A673 (cell line): ENCODE data around the gene SLC43A1. TPM values are rescaled to one million over a fixed set of nuclear protein-coding genes. Genes with fewer than 3 reads are reported as not detected.

Source experiments
- BruUV-seq: library from RNA; stranded (reverse); fragments of 400-500 nt; replicated peaks from 2 replicates; lab custom pipeline; 2021; lab: Mats Ljungman, UMichigan
- CTCF ChIA-PET: fragments of 300-600 bp; sonication (Branson Sonifier 250); formaldehyde crosslinking; loops from one replicate; lab custom pipeline; 2022; ENCODE audit warnings: antibody characterized with exemption; lab: Charles Lee
- POLR2A ChIA-PET: fragments of 300-600 bp; sonication (Branson Sonifier 250); formaldehyde crosslinking; loops from one replicate; lab custom pipeline; 2022; ENCODE audit warnings: antibody characterized with exemption; ENCODE audit not compliant: low non-redundant PET; lab: Charles Lee
- DNase-seq: peaks from one replicate; pipeline ENCODE4 v3.0.0-alpha.2; 2015; ENCODE audit warnings: low spot score
- H3K27ac ChIP-seq: fragments of 200-600 bp; sonication (generic); 2 replicates; pipeline ENCODE4 v1.5.1; 2016; ENCODE audit warnings: mixed run types, low read depth, mild to moderate bottlenecking, mixed read lengths, antibody characterized with exemption, low read length; ENCODE audit not compliant: poor library complexity, severe bottlenecking
- H3K27me3 ChIP-seq: fragments of 200-600 bp; sonication (generic); replicated peaks from 2 replicates; pipeline ENCODE4 v1.6.1; 2017; ENCODE audit warnings: mixed run types, low read depth, mild to moderate bottlenecking, mixed read lengths, antibody characterized with exemption, low read length; ENCODE audit not compliant: insufficient read depth, poor library complexity
- H3K36me3 ChIP-seq: fragments of 200-600 bp; sonication (generic); 2 replicates; pipeline ENCODE4 v1.6.1; 2016; ENCODE audit warnings: mixed run types, mild to moderate bottlenecking, mixed read lengths, antibody characterized with exemption, low read length; ENCODE audit not compliant: insufficient read depth, poor library complexity, severe bottlenecking
- H3K4me1 ChIP-seq: fragments of 200-600 bp; sonication (generic); 2 replicates; pipeline ENCODE4 v1.6.1; 2017; ENCODE audit warnings: mixed run types, mild to moderate bottlenecking, mixed read lengths, antibody characterized with exemption, low read length; ENCODE audit not compliant: insufficient read depth, poor library complexity, severe bottlenecking
- H3K4me3 ChIP-seq: fragments of 200-600 bp; sonication (generic); 2 replicates; pipeline ENCODE4 v1.5.1; 2016; ENCODE audit warnings: low read depth, mixed run types, mild to moderate bottlenecking, mixed read lengths, low read length; ENCODE audit not compliant: poor library complexity, severe bottlenecking
- H3K9me3 ChIP-seq: fragments of 200-600 bp; sonication (generic); 2 replicates; pipeline ENCODE4 v1.6.1; 2016; ENCODE audit warnings: mixed run types, low read depth, mild to moderate bottlenecking, mixed read lengths, antibody characterized with exemption, low read length; ENCODE audit not compliant: poor library complexity, severe bottlenecking
- CTCF ChIP-seq: fragments of 300-800, 200-600 bp; sonication (generic); conservative IDR thresholded peaks from 2 replicates; pipeline ENCODE4 v1.5.1; 2017; ENCODE audit warnings: low read depth, mild to moderate bottlenecking, antibody characterized with exemption, low read length, moderate library complexity, mixed read lengths
- EZH2 ChIP-seq: fragments of 200-600 bp; sonication (generic); IDR thresholded peaks from 2 replicates; pipeline ENCODE4 v1.6.1; 2017; ENCODE audit warnings: borderline replicate concordance, low read depth, mild to moderate bottlenecking, mixed read lengths, antibody characterized with exemption, low read length; ENCODE audit not compliant: poor library complexity, severe bottlenecking
- intact Hi-C: fragments of 100-400 bp; cut with micrococcal nuclease; formaldehyde crosslinking; loops from one replicate; pipeline ENCODE4 v1.10.0; 2022; ENCODE audit not compliant: unreplicated experiment
- total RNA-seq: library from RNA; stranded (reverse); gene quantifications from 2 replicates; pipeline ENCODE4 v1.2.3, GENCODE V29; 2021

The SLC43A1 gene
- total RNA-seq, 1 experiment from 2014 or later, result 18.4 TPM

- CTCF ChIA-PET, result no interaction called here
- H3K36me3 ChIP-seq, result no peaks in the 10 kb centered on the region
- DNase-seq, result no peak
- BruUV-seq, result no TSS peak
- POLR2A ChIA-PET, result interaction anchor here (0.5 kb wide), 1 partner anchor 127 kb away, joined by 8 read pairs; no protein-coding TSS in a partner anchor
- H3K27me3 ChIP-seq, result peaks cover 4% of the 10 kb centered on the region
- peaks cover 28% of the 10 kb centered on the region for H3K4me1 ChIP-seq
- intact Hi-C loops, result no loop called here
- no peak overlapping the region for H3K4me3 ChIP-seq
- TF ChIP-seq CTCF, result peak; percentile 20; the same call in 1 of the 2 replicates
- no peak for TF ChIP-seq EZH2
- no peak overlapping the region for H3K27ac ChIP-seq
- H3K9me3 ChIP-seq, result no peaks in the 10 kb centered on the region
Measured at GRCh38 chr11:57476757-57477506, 38.6 kb downstream of the SLC43A1 start.

- BruUV-seq, result no TSS peak
Measured at GRCh38 chr11:57476047-57476756, 39.3 kb downstream of the SLC43A1 start.

GRCh38 chr11:57475671-57476046, 39.8 kb downstream of the SLC43A1 start:
- peaks cover 24% of the 10 kb centered on the region for H3K4me1 ChIP-seq
- H3K9me3 ChIP-seq, result no peaks in the 10 kb centered on the region
- BruUV-seq, result no TSS peak
- H3K4me3 ChIP-seq, result no peak overlapping the region
- intact Hi-C loops, result no loop called here
- ChIA-PET POLR2A (no interaction called here), CTCF (interaction anchor here (1.4 kb wide), 1 partner anchor 17 kb away, joined by 3 read pairs; no protein-coding TSS in a partner anchor)
- peaks cover 4% of the 10 kb centered on the region for H3K27me3 ChIP-seq
- H3K36me3 ChIP-seq, result no peaks in the 10 kb centered on the region
- DNase-seq, result no peak
- no peak for TF ChIP-seq EZH2
- no peak for TF ChIP-seq CTCF
- H3K27ac ChIP-seq, result no peak overlapping the region

More at GRCh38 chr11:57476047-57476756, 39.3 kb downstream of the SLC43A1 start:
- intact Hi-C loops, result no loop called here
- no peak overlapping the region for H3K27ac ChIP-seq
- no peaks in the 10 kb centered on the region for H3K9me3 ChIP-seq
- CTCF ChIA-PET, result no interaction called here
- DNase-seq, result no peak
- H3K4me3 ChIP-seq, result no peak overlapping the region
- POLR2A ChIA-PET, result no interaction called here
- peaks cover 4% of the 10 kb centered on the region for H3K27me3 ChIP-seq
- no peak for TF ChIP-seq EZH2
- no peak for TF ChIP-seq CTCF
- H3K36me3 ChIP-seq, result no peaks in the 10 kb centered on the region
- peaks cover 24% of the 10 kb centered on the region for H3K4me1 ChIP-seq
